Panc1 (cell line): ENCODE results near the gene TMEM120B. TPM values are rescaled to one million over a fixed set of nuclear protein-coding genes. Genes with fewer than 3 reads are reported as not detected.
"Not testable (repeated sequence)": the region's sequence is repeated elsewhere in the genome, so short reads cannot be mapped to it uniquely, and the experiment has no call there.

Experiments
- ATAC-seq: fragments of 200-7000 bp; cut with Tn5 transposase; 2 replicates; pipeline ENCODE4 v1.9.1; 2020; ENCODE audit warnings: mild to moderate bottlenecking, moderate library complexity
- BruUV-seq: library from RNA; stranded (reverse); fragments of 400-500 nt; replicated peaks from 2 replicates; lab custom pipeline; 2021; lab: Mats Ljungman, UMichigan
- CTCF ChIA-PET: fragments of 300-600 bp; sonication (Branson Sonifier 250); formaldehyde crosslinking; loops from one replicate; lab custom pipeline; 2022; ENCODE audit warnings: antibody characterized with exemption; lab: Charles Lee
- POLR2A ChIA-PET: fragments of 300-600 bp; sonication (Branson Sonifier 250); formaldehyde crosslinking; loops from one replicate; lab custom pipeline; 2022; ENCODE audit warnings: antibody characterized with exemption; lab: Charles Lee
- DNase-seq: peaks from one replicate; pipeline ENCODE4 v3.0.0-alpha.2; 2010; ENCODE audit warnings: low read depth, low spot score
- H3K27ac ChIP-seq: 2 replicates; pipeline ENCODE4 v1.5.1; 2011; ENCODE audit warnings: mild to moderate bottlenecking, low read length, inconsistent platforms
- H3K27me3 ChIP-seq: fragments of 200-500 bp; sonication (Bioruptor generic); 2 replicates; pipeline ENCODE4 v1.6.0; 2014; ENCODE audit warnings: low read length, inconsistent platforms; ENCODE audit not compliant: control insufficient read depth, insufficient read depth
- H3K36me3 ChIP-seq: fragments of 200-500 bp; sonication (Bioruptor generic); 2 replicates; pipeline ENCODE4 v1.5.1; 2014; ENCODE audit warnings: inconsistent platforms, mild to moderate bottlenecking, low read length, moderate library complexity; ENCODE audit not compliant: control insufficient read depth, insufficient read depth
- H3K4me1 ChIP-seq: 2 replicates; pipeline ENCODE4 v1.5.1; 2011; ENCODE audit warnings: inconsistent platforms, mild to moderate bottlenecking, low read length, moderate library complexity; ENCODE audit not compliant: control insufficient read depth, insufficient read depth
- H3K4me3 ChIP-seq, 2 experiments: 2 replicates each; pipeline ENCODE4 v1.5.1; 2011 to 2012; ENCODE audit warnings: low read depth in 2 of 2, low read length in 2 of 2, mild to moderate bottlenecking in 2 of 2, inconsistent platforms in 1 of 2, moderate library complexity in 1 of 2
- H3K9me3 ChIP-seq: fragments of 200-500 bp; sonication (Bioruptor generic); 2 replicates; pipeline ENCODE4 v1.5.1; 2014; ENCODE audit warnings: low read depth, mild to moderate bottlenecking, inconsistent platforms, low read length, moderate library complexity; ENCODE audit not compliant: control insufficient read depth, insufficient read depth
- POLR2AphosphoS5 ChIP-seq: IDR thresholded peaks from 2 replicates; pipeline ENCODE4 v1.6.1; 2012; ENCODE audit warnings: mild to moderate bottlenecking, low read depth, low read length, moderate library complexity
- SIN3A ChIP-seq: IDR thresholded peaks from 2 replicates; pipeline ENCODE4 v1.6.1; 2012; ENCODE audit warnings: low read depth, mild to moderate bottlenecking, low read length, moderate library complexity, borderline replicate concordance; ENCODE audit not compliant: insufficient read depth
- TCF7L2 ChIP-seq: IDR thresholded peaks from 2 replicates; pipeline ENCODE4 v1.6.1; 2011; ENCODE audit warnings: mild to moderate bottlenecking, low read depth, low read length, inconsistent platforms
- in situ Hi-C: cut with HindIII; loops from 2 replicates; pipeline ENCODE4 v1.10.0; 2016; ENCODE audit warnings: low sequenced_read_pairs, low pct_unique_long_range_greater_than_20kb
- intact Hi-C: fragments of 100-400 bp; cut with micrococcal nuclease; formaldehyde crosslinking; loops from one replicate; pipeline ENCODE4 v1.10.0; 2022; ENCODE audit not compliant: unreplicated experiment
- total RNA-seq: library from RNA; stranded (reverse); gene quantifications from one replicate; pipeline ENCODE4 v1.2.1, GENCODE V29; 2021; ENCODE audit not compliant: unreplicated experiment
- TF ChIP-seq, protein P1 (sequence below): fragments of 450-650 bp; IDR thresholded peaks from 2 replicates; pipeline ENCODE4 v1.5.1; 2017; ENCODE audit warnings: mild to moderate bottlenecking
- TF ChIP-seq, protein P2 (sequence below), 2 experiments: IDR thresholded peaks; 2 replicates each; pipeline ENCODE4 v1.6.1; 2011 to 2012; ENCODE audit warnings: low read depth in 2 of 2, control low read depth in 1 of 2, low read length in 1 of 2, mild to moderate bottlenecking in 1 of 2, moderate library complexity in 1 of 2; ENCODE audit not compliant: insufficient read depth in 1 of 2

The TMEM120B gene
- total RNA-seq, 1 experiment from 2014 or later = 22.3 TPM

DNA sequence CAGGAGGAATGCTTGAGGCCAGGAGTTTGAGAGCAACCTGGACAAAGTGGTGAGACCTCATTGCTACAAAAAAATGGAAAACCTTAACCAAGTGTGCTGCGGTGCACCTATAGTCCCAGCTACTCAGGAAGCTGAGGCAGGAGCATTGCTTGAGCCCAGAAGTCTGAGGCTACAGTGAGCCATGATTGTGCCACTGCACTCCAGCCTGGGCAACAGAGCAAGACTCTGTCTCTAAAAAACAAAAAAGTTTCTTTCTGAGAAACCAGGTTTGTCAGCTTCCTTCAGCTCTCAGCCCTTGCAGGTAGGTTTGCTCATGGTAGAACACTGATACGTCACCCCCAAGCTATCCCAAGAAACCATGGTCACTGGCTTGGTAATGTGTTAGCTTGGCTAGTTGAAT lies 23.1 kb upstream of the TMEM120B start:
- no peaks in the 10 kb centered on the region for H3K9me3 ChIP-seq
- H3K4me1 ChIP-seq = no peaks in the 10 kb centered on the region; the same call in 1 of the 2 replicates
- POLR2A ChIA-PET = interaction anchor here (1.1 kb wide), 1 partner anchor 17 kb away, joined by 6 read pairs; no protein-coding TSS in a partner anchor
- no peaks in the 10 kb centered on the region for H3K27me3 ChIP-seq
- no TSS peak for BruUV-seq
- no peak overlapping the region for H3K4me3 ChIP-seq
- TF ChIP-seq POLR2AphosphoS5 = no peak
- TF ChIP-seq, protein P1, sequence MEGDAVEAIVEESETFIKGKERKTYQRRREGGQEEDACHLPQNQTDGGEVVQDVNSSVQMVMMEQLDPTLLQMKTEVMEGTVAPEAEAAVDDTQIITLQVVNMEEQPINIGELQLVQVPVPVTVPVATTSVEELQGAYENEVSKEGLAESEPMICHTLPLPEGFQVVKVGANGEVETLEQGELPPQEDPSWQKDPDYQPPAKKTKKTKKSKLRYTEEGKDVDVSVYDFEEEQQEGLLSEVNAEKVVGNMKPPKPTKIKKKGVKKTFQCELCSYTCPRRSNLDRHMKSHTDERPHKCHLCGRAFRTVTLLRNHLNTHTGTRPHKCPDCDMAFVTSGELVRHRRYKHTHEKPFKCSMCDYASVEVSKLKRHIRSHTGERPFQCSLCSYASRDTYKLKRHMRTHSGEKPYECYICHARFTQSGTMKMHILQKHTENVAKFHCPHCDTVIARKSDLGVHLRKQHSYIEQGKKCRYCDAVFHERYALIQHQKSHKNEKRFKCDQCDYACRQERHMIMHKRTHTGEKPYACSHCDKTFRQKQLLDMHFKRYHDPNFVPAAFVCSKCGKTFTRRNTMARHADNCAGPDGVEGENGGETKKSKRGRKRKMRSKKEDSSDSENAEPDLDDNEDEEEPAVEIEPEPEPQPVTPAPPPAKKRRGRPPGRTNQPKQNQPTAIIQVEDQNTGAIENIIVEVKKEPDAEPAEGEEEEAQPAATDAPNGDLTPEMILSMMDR = no peak
- no peak for TF ChIP-seq TCF7L2
- TF ChIP-seq, protein P2, sequence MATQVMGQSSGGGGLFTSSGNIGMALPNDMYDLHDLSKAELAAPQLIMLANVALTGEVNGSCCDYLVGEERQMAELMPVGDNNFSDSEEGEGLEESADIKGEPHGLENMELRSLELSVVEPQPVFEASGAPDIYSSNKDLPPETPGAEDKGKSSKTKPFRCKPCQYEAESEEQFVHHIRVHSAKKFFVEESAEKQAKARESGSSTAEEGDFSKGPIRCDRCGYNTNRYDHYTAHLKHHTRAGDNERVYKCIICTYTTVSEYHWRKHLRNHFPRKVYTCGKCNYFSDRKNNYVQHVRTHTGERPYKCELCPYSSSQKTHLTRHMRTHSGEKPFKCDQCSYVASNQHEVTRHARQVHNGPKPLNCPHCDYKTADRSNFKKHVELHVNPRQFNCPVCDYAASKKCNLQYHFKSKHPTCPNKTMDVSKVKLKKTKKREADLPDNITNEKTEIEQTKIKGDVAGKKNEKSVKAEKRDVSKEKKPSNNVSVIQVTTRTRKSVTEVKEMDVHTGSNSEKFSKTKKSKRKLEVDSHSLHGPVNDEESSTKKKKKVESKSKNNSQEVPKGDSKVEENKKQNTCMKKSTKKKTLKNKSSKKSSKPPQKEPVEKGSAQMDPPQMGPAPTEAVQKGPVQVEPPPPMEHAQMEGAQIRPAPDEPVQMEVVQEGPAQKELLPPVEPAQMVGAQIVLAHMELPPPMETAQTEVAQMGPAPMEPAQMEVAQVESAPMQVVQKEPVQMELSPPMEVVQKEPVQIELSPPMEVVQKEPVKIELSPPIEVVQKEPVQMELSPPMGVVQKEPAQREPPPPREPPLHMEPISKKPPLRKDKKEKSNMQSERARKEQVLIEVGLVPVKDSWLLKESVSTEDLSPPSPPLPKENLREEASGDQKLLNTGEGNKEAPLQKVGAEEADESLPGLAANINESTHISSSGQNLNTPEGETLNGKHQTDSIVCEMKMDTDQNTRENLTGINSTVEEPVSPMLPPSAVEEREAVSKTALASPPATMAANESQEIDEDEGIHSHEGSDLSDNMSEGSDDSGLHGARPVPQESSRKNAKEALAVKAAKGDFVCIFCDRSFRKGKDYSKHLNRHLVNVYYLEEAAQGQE (IDR thresholded peaks at IDR 0.05; ENCODE audit: insufficient read depth in 1 of 2, low read depth in 2 of 2, low read length in 1 of 2) = no peak
- no peak for TF ChIP-seq SIN3A
- no peak for ATAC-seq
- CTCF ChIA-PET = no interaction called here
- intact Hi-C loops (loop anchor here (10.0 kb wide), 1 partner anchor 195 kb away; no protein-coding TSS in a partner anchor), in situ Hi-C loops (no loop called here)
- DNase-seq = no peak
- H3K36me3 ChIP-seq = no peaks in the 10 kb centered on the region
- no peak overlapping the region for H3K27ac ChIP-seq

DNA sequence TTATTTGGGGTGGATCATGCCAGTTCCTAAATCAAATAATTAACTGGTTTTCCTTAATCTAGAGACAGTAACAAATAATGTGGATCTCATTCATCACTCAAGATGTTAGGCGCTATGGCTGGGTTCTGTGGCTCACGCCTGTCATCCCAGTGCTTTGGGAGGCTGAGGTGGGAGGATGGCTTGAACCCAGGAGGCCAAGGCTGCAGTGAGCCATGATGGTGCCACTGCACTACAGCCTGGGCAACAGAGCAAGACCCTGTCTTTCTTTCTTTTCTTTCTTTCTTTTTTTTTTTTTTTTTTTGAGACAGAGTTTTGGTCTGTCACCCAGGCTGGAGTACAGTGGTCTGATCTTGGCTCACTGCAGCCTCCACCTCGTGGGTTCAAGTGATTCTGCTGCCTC lies 19.8 kb upstream of the TMEM120B start:
- H3K36me3 ChIP-seq, ATAC-seq, H3K4me1 ChIP-seq, in situ Hi-C loops, H3K4me3 ChIP-seq, H3K27ac ChIP-seq, CTCF ChIA-PET, BruUV-seq, POLR2A ChIA-PET, H3K9me3 ChIP-seq, DNase-seq, H3K27me3 ChIP-seq, intact Hi-C loops: not testable (repeated sequence)

DNA sequence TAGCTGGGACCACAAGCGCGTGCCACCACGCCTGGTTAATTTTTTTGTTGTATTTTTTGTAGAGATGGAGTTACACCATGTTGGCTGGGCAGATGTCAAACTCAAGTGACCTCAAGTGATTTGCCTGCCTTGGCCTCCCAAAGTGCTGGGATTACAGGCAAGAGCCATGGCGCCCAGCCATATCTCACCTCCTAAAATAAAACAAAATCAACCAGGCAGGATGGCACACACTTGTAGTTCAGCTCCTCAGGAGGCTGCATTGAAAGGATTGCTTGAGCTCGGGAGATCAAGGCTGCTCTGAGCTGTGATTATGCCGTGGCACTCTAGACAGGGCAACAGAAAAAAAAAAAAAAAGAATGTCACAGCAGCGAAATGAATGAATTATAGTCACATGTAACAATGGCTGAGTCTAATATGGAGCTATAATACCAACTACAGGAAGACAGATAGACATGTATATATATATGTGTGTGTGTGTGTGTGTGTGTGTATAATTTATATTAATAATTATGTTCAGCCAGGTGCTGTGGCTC lies 19.3 kb upstream of the TMEM120B start:
- H3K4me3 ChIP-seq = no peak overlapping the region
- H3K27me3 ChIP-seq = no peaks in the 10 kb centered on the region
- no peak for ATAC-seq
- H3K36me3 ChIP-seq = no peaks in the 10 kb centered on the region
- ChIA-PET POLR2A (no interaction called here), CTCF (interaction anchor here (0.6 kb wide), 1 partner anchor 83 kb away, joined by 3 read pairs; no protein-coding TSS in a partner anchor)
- TF ChIP-seq POLR2AphosphoS5 = no peak
- no peak for TF ChIP-seq SIN3A
- TF ChIP-seq, protein P1 = no peak
- TF ChIP-seq, protein P2 (IDR thresholded peaks at IDR 0.05; ENCODE audit: insufficient read depth in 1 of 2, low read depth in 2 of 2, low read length in 1 of 2) = no peak
- TF ChIP-seq TCF7L2 = no peak
- intact Hi-C loops (no loop called here), in situ Hi-C loops (no loop called here)
- no peak overlapping the region for H3K27ac ChIP-seq
- H3K4me1 ChIP-seq = no peaks in the 10 kb centered on the region
- BruUV-seq = no TSS peak
- DNase-seq = no peak
- H3K9me3 ChIP-seq = no peaks in the 10 kb centered on the region
